Activated CD4-positive, alpha-beta T cell treated with anti-CD3 and anti-CD28 coated beads, Interleukin-2, Interleukin-4, amounts not matched to agents 100 ng/mL and 50 ng/mL, durations not matched to agents 16 hours and 8 hours (primary cell): ENCODE results near the gene FASTKD2.

ENCODE experiments used
- DNase-seq: peaks from one replicate; pipeline ENCODE4 v3.0.0-alpha.2; 2020; ENCODE audit warnings: low spot score

Gene FASTKD2

GRCh38 chr2:206765242-206766056 lies at the start of gene FASTKD2, which contains the start of gene MDH1B:
Gene FASTKD2, plus strand, starts transcription at chr2:206765606. Its CDS starts 1,088 bp downstream, at chr2:206766694.
Gene MDH1B, minus strand, starts transcription at chr2:206765328. Its CDS starts 57 bp downstream, at chr2:206765271.
- DNase-seq: peak; percentile 87

GRCh38 chr2:206716623-206717022 lies 48.8 kb upstream of the FASTKD2 start:
- DNase-seq: no peak

DNA sequence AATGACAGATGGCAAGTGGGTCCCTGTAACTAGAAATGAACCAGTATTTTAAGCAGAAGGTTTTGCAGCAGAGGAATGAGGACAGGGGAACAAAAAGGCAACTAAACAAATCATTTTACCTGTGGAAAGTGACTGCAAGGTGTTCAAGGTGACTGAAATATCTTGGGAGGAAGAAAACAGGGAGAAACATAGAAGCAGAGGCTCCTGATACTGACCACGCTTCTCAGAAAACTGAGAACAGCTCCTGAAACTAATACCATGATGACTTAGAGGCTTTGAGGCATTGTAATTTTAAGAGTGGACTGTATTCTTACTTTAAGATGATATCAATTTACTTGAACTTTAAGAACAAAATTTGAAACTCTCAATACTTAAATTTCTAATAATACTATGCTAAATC lies 47.1 kb upstream of the FASTKD2 start, which contains the start of gene DYTN:
Gene DYTN, minus strand, starts transcription at position 101 of the 400 bp plus-strand sequence. CDS start 117 bp downstream, outside the sequence.
- DNase-seq: no peak

GRCh38 chr2:206721256-206721920 lies 44.0 kb upstream of the FASTKD2 start:
- DNase-seq: peak; percentile 15

- no peak for DNase-seq
These were observed 42.1 kb upstream of the FASTKD2 start for GRCh38 chr2:206723288-206723687.

DNA sequence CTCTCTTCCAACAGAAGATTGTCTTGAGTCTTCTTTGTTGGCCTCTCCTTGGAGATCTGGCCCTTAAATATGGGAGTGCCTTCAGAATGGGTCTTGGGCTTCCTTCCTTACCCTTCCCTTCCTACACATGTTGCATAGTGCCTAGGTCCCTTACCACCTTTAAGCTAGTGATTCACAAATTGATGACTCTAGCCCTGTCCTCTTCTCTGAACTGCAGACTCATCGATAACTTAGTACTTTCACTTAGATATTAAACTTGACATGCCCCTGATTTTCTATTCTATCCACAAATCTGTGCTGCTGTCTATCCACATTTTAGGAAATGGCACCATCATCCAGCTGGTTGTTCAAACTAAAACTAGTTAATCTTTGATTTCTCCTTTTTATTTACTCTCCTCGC lies 38.1 kb upstream of the FASTKD2 start:
- DNase-seq: no peak

GRCh38 chr2:206728277-206729199 lies 36.9 kb upstream of the FASTKD2 start:
- DNase-seq: no peak

- DNase-seq: no peak
These were observed 32.1 kb upstream of the FASTKD2 start for GRCh38 chr2:206733341-206733740.

DNA sequence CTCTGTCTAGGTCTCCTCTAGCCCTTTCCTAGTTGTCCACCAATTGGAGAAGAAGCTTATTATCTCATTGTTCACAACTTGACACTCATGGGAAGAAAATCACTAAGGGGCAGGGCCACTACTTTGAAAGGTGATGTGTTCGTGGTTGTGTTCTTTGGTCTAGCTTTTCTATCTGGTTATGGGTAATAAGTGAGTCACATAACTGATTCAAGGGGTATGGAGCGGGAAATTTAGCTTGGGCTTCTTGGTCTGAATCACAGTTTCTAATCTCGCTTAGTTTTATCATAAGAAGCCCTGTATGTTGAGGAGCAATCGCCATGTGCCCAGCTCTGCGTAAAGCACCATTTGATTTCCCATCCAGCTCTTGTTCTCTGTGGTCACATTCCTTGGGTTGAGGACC lies 28.5 kb upstream of the FASTKD2 start:
- peak; percentile 31 for DNase-seq

DNA sequence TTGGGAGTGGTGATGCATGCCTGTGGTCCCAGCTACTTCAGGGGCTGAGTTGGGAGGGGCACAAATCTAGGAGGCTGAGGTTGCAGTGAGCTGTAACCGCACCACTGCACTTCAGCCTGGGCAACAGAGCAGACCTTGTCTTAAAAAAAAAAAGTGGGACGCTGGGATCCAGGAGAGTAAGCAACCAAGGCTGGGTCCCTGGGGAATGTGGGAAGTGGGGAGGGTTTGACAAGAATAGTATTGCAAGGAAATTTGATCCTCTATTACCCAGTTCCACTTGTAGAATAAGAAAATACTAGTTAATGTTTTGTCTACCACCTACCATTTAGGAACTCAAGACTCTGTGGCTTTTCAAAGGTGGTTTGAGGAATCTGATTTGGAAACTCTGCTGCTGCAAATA lies 26.1 kb upstream of the FASTKD2 start:
- no peak for DNase-seq

GRCh38 chr2:206740800-206741199 lies 24.6 kb upstream of the FASTKD2 start:
- no peak for DNase-seq

GRCh38 chr2:206756816-206757215 lies 8.6 kb upstream of the FASTKD2 start:
- no peak for DNase-seq

GRCh38 chr2:206764673-206765241 lies 649 bp upstream of the FASTKD2 start:
- DNase-seq: no peak

- no peak for DNase-seq
These were observed 888 bp downstream of the FASTKD2 start for GRCh38 chr2:206766057-206766930.

- DNase-seq: no peak
These were observed 9.5 kb downstream of the FASTKD2 start for GRCh38 chr2:206774871-206775270.

DNA sequence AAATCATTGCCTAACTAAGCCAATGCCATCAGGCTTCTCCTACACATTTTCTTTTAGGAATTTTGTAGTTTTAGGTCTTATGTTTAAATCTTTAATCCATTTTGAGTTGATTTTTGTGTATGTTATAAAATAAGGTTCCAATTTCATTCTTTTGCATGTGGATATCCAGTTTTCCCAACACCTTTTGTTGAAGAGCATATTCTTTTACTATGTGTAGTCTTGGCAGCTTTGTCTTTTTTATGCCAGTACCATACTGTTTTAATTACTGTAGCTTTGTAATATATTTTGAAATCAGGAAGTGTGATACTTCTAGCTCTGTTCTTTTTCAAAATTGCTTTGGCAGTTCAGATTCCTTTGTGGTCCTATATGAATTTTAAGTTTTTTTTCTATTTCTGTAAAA lies 11.0 kb downstream of the FASTKD2 start:
- DNase-seq: no peak

GRCh38 chr2:206780671-206781070 lies 15.3 kb downstream of the FASTKD2 start:
- no peak for DNase-seq

DNA sequence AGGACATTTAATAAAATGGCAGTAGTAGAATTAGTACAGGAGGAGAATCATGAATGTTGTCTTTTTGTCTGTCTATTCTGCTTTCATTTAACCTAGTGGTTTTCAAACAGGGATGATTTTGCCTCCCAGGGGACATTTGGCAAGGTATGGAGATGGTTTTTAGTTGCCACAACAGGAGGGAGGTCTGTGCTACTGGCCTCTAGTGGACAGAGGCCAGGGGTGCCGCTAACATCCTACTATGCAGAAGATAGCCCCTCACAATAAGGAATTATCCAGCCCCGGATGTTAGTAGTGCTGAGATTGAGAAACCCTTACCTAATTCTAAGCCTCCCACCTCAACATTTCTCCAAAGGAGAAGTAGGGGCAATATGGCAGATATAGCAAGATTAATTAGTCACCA lies 18.3 kb downstream of the FASTKD2 start:
- DNase-seq: no peak

DNA sequence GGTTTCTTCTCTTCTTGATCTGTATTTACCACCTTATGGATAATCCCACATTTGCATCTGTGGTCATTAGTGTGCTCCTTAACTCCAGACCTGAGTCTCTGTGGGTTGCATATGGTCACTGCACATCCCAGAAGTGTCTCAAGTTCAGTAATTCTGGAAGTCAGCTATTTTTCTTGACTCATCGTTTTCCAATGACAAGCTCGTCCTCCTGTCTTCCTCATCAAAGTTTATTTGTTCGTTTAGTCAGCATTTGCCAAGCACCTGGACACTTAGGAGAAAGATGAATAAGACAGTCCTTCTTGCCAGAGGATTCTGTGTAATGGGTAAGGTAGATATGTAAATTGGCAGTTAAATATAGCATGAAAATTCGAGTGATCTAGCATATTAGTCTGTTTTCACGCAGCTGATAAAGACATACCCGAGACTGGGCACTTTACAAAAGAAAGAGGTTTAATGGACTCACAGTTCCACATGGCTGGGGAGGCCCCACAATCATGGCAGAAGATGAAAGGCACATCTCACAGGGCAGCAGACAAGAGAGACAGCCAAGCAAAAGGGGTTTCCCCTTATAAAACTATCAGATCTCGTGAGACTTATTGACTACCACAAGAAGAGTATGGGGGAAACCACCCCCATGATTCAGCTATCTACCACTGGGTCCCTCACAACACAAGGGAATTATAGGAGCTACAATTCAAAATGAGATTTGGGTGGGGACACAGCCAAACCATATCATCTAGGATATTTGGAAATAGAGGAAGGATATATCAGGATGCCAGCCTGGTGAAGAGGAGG lies 19.4 kb downstream of the FASTKD2 start:
- DNase-seq: no peak
